Measurements from ENCODE around the gene NUCB2. TPM values are rescaled to one million over a fixed set of nuclear protein-coding genes. Genes with fewer than 3 reads are reported as not detected.

The NUCB2 gene
- total and polyA plus RNA-seq, 2 donors from 2014 or later = 73.0 to 93.5 TPM

GRCh38 chr11:17259519-17259918 is 17.0 kb upstream of the NUCB2 start:
- H3K4me3 ChIP-seq (ENCODE audit: low read length in 3 of 3) = no peak overlapping the region
- no peaks in the 10 kb centered on the region for H3K4me1 ChIP-seq (ENCODE audit: control insufficient read depth in 2 of 3, insufficient read depth in 2 of 3, low read depth in 1 of 3, low read length in 3 of 3)
- FAIRE-seq (no peak), DNase-seq (no peak)
- no peaks in the 10 kb centered on the region for H3K36me3 ChIP-seq (ENCODE audit: control insufficient read depth in 2 of 3, insufficient read depth in 3 of 3, low read length in 3 of 3)
- intact Hi-C loops (cut with DNase I) = no loop called here
- no peak overlapping the region for H3K27ac ChIP-seq (ENCODE audit: low read depth in 2 of 2, low read length in 2 of 2)
- TF ChIP-seq CTCF (IDR thresholded peaks at IDR 0.05; ENCODE audit: borderline replicate concordance, extremely low read depth, insufficient read depth) = no peak
- no peaks in the 10 kb centered on the region for H3K9me3 ChIP-seq (ENCODE audit: control insufficient read depth in 2 of 3, insufficient read depth in 1 of 3, low read length in 3 of 3)
- H3K27me3 ChIP-seq (ENCODE audit: control insufficient read depth, insufficient read depth, low read length) = no peaks in the 10 kb centered on the region
- H3K9ac ChIP-seq (ENCODE audit: low read length in 3 of 3) = no peak overlapping the region

- no peak for DNase-seq
- no peaks in the 10 kb centered on the region for H3K36me3 ChIP-seq (ENCODE audit: control insufficient read depth in 2 of 3, insufficient read depth in 3 of 3, low read length in 3 of 3)
- intact Hi-C loops (cut with DNase I) = no loop called here
- H3K9me3 ChIP-seq (ENCODE audit: control insufficient read depth in 2 of 3, insufficient read depth in 1 of 3, low read length in 3 of 3) = no peaks in the 10 kb centered on the region
- no peaks in the 10 kb centered on the region for H3K27me3 ChIP-seq (ENCODE audit: control insufficient read depth, insufficient read depth, low read length)
- H3K27ac ChIP-seq (ENCODE audit: low read depth in 2 of 2, low read length in 2 of 2) = no peak overlapping the region
- no peak for FAIRE-seq
- no peaks in the 10 kb centered on the region for H3K4me1 ChIP-seq (ENCODE audit: control insufficient read depth in 2 of 3, insufficient read depth in 2 of 3, low read depth in 1 of 3, low read length in 3 of 3)
- no peak overlapping the region for H3K4me3 ChIP-seq (ENCODE audit: low read length in 3 of 3)
- no peak overlapping the region for H3K9ac ChIP-seq (ENCODE audit: low read length in 3 of 3)
- no peak for TF ChIP-seq CTCF (IDR thresholded peaks at IDR 0.05; ENCODE audit: borderline replicate concordance, extremely low read depth, insufficient read depth)
These were observed 16.5 kb upstream of the NUCB2 start for GRCh38 chr11:17260020-17260419.

- Histone ChIP-seq H3K4me3 (ENCODE audit: low read length in 3 of 3) (no peak overlapping the region), H3K9ac (ENCODE audit: low read length in 3 of 3) (no peak overlapping the region), H3K27ac (ENCODE audit: low read depth in 2 of 2, low read length in 2 of 2) (no peak overlapping the region), H3K27me3 (ENCODE audit: control insufficient read depth, insufficient read depth, low read length) (no peaks in the 10 kb centered on the region), H3K36me3 (ENCODE audit: control insufficient read depth in 2 of 3, insufficient read depth in 3 of 3, low read length in 3 of 3) (no peaks in the 10 kb centered on the region), H3K9me3 (ENCODE audit: control insufficient read depth in 2 of 3, insufficient read depth in 1 of 3, low read length in 3 of 3) (no peaks in the 10 kb centered on the region), H3K4me1 (ENCODE audit: control insufficient read depth in 2 of 3, insufficient read depth in 2 of 3, low read depth in 1 of 3, low read length in 3 of 3) (no peaks in the 10 kb centered on the region)
- FAIRE-seq (no peak), DNase-seq (no peak)
- no peak for TF ChIP-seq CTCF (IDR thresholded peaks at IDR 0.05; ENCODE audit: borderline replicate concordance, extremely low read depth, insufficient read depth)
- intact Hi-C loops (cut with DNase I) = no loop called here
These were observed 12.8 kb upstream of the NUCB2 start for GRCh38 chr11:17263769-17264168.

GRCh38 chr11:17266781-17267180 is 9.8 kb upstream of the NUCB2 start:
- FAIRE-seq (no peak), DNase-seq (no peak)
- no peaks in the 10 kb centered on the region for H3K4me1 ChIP-seq (ENCODE audit: control insufficient read depth in 2 of 3, insufficient read depth in 2 of 3, low read depth in 1 of 3, low read length in 3 of 3)
- H3K27me3 ChIP-seq (ENCODE audit: control insufficient read depth, insufficient read depth, low read length) = no peaks in the 10 kb centered on the region
- H3K27ac ChIP-seq (ENCODE audit: low read depth in 2 of 2, low read length in 2 of 2) = no peak overlapping the region
- no peaks in the 10 kb centered on the region for H3K36me3 ChIP-seq (ENCODE audit: control insufficient read depth in 2 of 3, insufficient read depth in 3 of 3, low read length in 3 of 3)
- no peak overlapping the region for H3K4me3 ChIP-seq (ENCODE audit: low read length in 3 of 3)
- no peak for TF ChIP-seq CTCF (IDR thresholded peaks at IDR 0.05; ENCODE audit: borderline replicate concordance, extremely low read depth, insufficient read depth)
- H3K9me3 ChIP-seq (ENCODE audit: control insufficient read depth in 2 of 3, insufficient read depth in 1 of 3, low read length in 3 of 3) = no peaks in the 10 kb centered on the region
- H3K9ac ChIP-seq (ENCODE audit: low read length in 3 of 3) = no peak overlapping the region
- intact Hi-C loops (cut with DNase I) = no loop called here

All from kidney (tissue), 14 donors.